A673 (cell line): Measurements from ENCODE around the gene CUL2.

Experiments used
- CTCF ChIP-seq: fragments of 300-800, 200-600 bp; sonication (generic); conservative IDR thresholded peaks from 2 replicates; pipeline ENCODE4 v1.5.1; 2017; ENCODE audit warnings: low read depth, mild to moderate bottlenecking, antibody characterized with exemption, low read length, moderate library complexity, mixed read lengths
- EZH2 ChIP-seq: fragments of 200-600 bp; sonication (generic); IDR thresholded peaks from 2 replicates; pipeline ENCODE4 v1.6.1; 2017; ENCODE audit warnings: borderline replicate concordance, low read depth, mild to moderate bottlenecking, mixed read lengths, antibody characterized with exemption, low read length; ENCODE audit not compliant: poor library complexity, severe bottlenecking

GRCh38 chr10:35079763-35080162 is 10.4 kb downstream of the CUL2 start:
- TF ChIP-seq CTCF (no peak), EZH2 (no peak)
